GM21529 (cell line): ENCODE results near the gene GBP5.

Experiments used
- ATAC-seq: cut with Tn5 transposase; IDR thresholded peaks from one replicate; pipeline ENCODE4 v1.9.1; 2021; ENCODE audit not compliant: unreplicated experiment

The GBP5 gene

GRCh38 chr1:89272269-89273041 is at the start of gene GBP5:
TSS of gene GBP5 (minus strand) at chr1:89272860. CDS start at chr1:89269555, 3,305 bp downstream.
- peak; percentile 80 for ATAC-seq

- no peak for ATAC-seq
These were observed 49.7 kb upstream of the GBP5 start for GRCh38 chr1:89322402-89322801.

DNA sequence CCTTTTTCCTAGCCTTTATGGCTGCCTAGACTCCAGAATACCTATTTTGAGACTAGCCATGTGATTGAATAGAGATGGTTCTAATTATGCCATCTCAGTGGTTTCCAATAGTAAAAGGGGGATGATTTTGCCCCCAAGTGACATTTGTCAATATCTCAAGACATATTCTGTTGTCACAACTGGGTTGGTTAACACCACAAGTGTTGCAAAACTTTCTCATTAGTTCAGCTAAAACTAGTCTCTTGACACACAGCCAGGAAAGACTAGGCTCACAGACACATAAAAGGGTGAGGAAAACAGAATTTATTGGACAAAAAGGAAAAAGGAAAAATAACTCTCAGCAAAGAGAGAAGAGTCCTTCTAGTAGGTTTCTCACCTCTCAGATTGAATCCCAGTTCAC is 39.9 kb upstream of the GBP5 start:
- no peak for ATAC-seq

DNA sequence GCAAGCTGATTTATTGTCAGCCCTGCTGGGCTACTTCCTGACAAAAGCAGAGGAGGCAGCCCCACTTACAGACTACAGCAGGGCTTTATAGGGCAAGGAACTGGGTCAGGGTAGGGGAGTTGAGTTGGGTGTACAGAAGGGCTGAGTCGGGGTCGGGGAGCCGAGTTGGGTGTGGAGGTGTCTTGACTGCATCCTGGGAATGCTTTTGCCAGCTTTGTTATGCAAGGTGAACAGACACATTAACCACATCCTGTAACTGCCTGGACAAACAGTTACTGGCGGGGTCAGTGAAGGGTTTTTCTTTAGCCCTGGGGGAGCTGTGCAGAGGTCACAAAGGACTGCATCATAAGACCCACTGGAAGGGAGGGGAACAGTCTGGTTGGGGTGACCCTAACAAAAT is 39.1 kb upstream of the GBP5 start:
- no peak for ATAC-seq

- peak; percentile 10 for ATAC-seq
These were observed 38.3 kb upstream of the GBP5 start for GRCh38 chr1:89310976-89311375.

- peak; percentile 92 for ATAC-seq
These were observed 37.8 kb upstream of the GBP5 start for GRCh38 chr1:89310505-89310904.

GRCh38 chr1:89309828-89310227 is 37.2 kb upstream of the GBP5 start:
- no peak for ATAC-seq

GRCh38 chr1:89306273-89306672 is 33.6 kb upstream of the GBP5 start:
- ATAC-seq = no peak

GRCh38 chr1:89305493-89305892 is 32.8 kb upstream of the GBP5 start:
- ATAC-seq = no peak

GRCh38 chr1:89304572-89305230 is 32.0 kb upstream of the GBP5 start:
- no peak for ATAC-seq

DNA sequence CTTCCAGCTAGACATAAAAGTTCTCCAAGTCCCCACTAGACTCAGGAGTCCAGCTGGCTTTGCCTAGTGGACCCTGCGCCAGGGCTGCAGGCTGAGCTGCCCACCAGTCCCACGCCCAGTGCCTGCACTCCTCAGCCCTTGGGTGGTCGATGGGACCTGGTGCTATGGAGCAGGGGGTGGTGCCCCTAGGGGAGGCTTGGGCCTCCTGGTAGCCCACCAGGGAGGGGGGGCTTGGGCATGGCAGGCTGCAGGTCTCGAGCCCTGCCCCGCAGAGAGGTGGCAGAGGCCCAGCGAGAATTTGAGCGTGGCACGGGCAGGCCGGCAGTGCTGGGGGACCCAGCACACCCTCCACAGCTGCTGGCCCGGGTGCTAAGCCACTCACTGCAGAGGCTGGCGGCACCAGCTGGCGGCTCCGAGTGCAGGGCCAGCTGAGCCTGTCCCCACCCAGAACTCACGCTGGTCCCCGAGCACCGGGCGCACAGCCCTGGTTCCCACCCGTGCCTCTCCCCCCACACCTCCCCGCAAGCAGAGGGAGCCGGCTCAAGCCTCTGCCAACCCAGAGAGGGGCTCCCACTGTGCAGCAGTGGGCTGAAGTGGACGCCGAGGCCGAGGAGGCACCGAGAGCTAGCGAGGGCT is 30.2 kb upstream of the GBP5 start:
- no peak for ATAC-seq

GRCh38 chr1:89299739-89300463 is 27.2 kb upstream of the GBP5 start:
- ATAC-seq = peak; percentile 91

- no peak for ATAC-seq
These were observed 25.8 kb upstream of the GBP5 start for GRCh38 chr1:89298461-89298860.

DNA sequence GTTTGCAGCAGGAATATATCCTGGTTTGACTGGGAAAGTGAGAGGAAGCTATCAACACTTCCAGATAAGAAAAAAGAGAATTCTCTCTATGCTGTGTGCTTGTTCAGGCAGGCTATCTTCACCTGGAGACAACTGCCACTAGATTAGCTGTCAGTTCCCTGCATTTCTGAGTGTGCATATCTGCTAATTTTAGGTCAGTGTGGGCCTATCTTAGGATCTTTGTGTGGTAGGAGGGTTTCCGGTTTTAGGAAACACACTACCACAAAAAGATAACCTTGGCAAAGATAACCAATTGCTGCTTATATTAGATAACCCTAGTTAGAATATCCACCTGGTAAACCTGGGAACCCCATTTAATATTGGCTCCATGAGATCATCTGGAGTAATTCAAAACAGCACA is 22.5 kb upstream of the GBP5 start:
- ATAC-seq = no peak

- no peak for ATAC-seq
These were observed 18.6 kb upstream of the GBP5 start for GRCh38 chr1:89291276-89291675.

- no peak for ATAC-seq
These were observed 15.3 kb upstream of the GBP5 start for GRCh38 chr1:89288051-89288340.

GRCh38 chr1:89287181-89288050 is 14.8 kb upstream of the GBP5 start:
- ATAC-seq = no peak

DNA sequence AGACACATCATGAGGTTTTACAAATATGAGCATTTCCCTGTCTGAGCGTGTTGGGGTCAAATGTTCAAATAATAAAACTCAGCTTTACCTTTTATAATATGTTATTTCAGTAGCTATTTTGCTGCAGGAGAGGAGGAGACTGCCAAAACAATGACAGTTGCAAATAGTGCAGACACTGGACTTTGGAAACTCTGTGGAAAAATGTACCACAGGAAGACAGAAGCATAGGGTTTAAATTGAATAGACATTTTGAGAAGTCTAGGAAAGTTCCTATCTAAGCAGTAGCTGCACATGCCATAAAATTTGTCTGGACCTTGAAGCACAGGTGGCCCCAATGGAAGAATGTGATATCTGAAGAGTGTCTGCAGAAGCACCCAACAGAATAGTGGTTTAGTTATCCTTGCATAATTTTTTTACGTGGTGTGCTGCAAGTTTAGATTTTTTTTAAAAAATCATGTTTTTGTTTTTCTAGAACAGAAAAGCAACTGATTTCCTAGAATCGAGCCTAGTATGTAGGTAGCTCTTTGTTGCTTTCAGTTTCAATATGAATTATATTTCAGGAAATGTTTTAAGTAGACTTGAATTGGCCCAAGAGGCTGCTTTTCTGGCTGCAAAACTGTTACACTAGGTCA is 14.0 kb upstream of the GBP5 start:
- ATAC-seq = peak; percentile 97

GRCh38 chr1:89285745-89286380 is 13.2 kb upstream of the GBP5 start:
- no peak for ATAC-seq
